T follicular helper cell (primary cell): ENCODE results near the gene CHST7.
"Not testable (repeated sequence)": the region's sequence is repeated elsewhere in the genome, so short reads cannot be mapped to it uniquely, and the experiment has no call there.

Experiments used
- DNase-seq: peaks from one replicate; pipeline ENCODE4 v3.0.0-alpha.2; 2020; ENCODE audit warnings: low read depth
- total RNA-seq, 2 experiments: gene quantifications; one replicate each; lab custom pipeline; 2026; lab: John Stamatoyannopoulos, UW

Gene CHST7
- 8.6 to 14.3 reads per million in 2 experiments for total RNA-seq

DNA sequence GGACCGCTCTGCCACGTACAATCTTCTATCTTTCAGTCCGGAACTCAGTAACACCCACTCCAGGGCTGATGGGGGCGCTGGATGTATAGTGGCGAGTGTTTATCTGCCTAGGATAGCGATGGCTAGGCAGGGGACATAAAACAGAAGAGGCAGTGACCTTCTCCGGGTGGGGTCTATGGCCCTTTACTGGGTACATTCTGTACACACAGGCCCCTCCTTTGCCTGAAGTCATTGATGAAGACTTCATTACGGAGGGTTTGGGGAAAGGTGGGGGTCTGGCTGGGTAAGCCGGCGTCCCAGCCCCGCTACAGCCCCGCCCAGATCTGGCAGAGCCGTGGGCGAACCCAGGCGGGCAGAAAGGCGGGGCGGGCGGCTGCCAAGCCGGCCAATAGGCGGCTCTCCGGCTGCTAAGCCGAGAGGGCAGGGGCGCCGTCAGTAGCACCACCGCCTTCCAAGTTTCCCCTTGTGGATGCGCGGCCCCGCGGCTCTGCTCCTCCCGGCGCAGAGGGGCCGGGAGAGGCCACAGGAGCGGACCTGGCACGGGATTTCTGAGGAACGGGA, at the start of gene CHST7:
CHST7 (plus strand) TSS at position 435 of the 561 bp plus-strand sequence. CDS start 167 bp downstream, outside the sequence.
- peak; percentile 44 for DNase-seq

DNA sequence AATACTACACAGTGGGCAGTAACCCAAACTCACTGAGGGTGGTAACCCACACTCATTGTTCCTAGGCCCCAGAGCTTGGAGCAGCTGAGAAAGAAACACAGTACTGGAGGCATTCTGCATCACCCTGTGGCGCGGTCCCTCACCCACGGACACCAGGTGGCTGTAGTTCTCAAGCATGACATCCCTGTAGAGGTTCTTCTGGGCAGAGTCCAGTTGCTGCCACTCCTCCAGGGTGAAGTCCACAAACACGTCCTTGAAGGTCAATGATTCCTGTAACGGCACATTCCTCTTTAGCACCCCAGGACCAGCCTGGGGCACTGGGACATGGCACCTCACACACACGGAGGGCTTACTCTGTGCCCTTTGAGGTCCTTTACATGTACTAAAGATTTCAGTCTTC, 44.9 kb upstream of the CHST7 start:
- not testable (repeated sequence) for DNase-seq

DNA sequence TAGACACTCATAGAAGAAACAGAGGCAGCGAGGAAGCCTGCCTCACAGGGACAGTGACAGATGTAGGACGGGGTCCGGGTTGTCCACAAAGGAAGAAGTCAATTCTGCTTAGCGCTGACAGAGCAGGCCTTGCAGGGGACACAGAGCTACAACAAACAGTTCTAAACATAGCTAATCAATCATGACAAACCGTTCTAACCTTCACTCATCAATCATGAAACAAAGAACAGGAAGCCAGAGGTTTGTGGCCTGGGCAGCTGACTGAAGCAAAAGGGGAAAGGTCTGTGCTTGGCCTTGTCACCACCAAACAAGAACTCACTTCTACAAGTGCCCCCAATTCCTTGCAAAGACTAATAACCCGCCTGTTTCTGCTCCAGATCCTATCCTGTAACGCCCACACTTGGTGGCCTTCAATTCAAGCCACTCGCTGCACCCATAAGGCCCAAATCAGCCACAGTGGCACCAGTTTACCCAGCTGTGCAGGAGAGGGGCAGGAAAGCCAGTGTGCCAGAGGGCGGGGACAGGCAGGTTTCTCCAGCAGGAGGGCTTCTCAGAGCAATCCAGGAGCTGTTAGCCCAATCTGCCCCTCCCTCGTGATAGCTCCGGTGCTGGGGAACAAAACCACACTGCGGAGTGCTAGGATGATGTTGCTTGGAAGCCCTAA, 43.7 kb upstream of the CHST7 start:
- DNase-seq = not testable (repeated sequence)

DNA sequence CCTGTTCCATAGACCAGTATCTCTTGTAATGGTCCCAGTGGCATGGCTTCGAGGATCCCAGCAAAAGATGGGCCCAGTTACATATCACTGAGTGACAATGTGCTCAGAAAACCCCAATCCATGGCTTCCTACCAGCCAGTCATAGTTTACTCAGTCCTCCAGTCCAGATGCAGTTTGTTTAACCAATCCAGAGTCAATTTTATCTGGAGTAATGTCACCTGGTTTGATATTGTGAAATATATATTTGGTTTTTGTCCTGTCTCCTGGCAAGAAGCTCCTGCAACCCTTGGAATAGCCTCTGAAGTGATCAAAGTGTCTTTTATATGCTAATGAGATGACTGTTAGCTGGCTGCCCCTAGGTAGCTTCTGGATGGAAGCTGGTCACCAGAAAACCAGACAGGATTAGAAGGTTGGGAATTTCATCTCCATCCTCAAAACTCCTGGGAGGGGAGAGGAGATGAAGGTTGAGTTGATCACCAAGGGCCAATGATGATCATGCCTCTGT, 43.1 kb upstream of the CHST7 start:
- not testable (repeated sequence) for DNase-seq

DNA sequence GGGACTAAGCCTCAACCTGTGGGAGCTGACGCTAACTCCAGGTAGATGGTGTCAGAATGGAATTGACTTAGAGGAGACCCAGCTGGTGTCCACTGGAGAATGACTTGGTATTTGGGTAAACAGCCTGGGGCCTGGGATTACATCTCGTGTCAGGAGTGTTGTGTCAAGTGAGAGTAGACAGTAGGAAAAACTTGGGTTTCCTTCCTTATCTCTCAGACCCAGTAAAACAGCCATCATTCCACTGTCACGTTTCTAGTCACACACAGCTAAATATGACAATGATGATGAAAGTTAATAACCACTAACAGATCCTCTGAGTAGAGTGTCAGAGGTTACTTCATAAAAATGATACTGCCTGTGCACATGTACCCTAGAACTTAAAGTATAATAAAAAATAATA, 42.1 kb upstream of the CHST7 start:
- DNase-seq = no peak

DNA sequence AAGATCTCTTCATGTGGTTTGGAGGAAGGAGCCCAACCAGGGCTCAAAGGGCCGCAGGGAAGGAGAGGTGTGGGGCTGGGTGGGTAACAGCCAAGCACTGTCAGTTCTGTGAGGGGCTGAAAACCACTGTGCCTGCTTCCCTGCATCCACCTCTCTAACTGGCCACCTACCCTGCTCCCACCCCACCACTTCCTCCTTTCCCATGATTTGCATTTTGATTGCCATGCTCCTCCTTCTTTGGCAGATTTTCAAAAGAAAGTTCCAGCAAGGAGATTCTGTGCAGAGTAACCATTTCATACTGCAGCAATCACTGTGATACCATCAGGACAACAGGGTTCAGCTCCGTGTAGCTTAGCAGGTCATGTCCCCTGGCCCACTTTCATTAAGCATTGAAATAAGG, 30.1 kb upstream of the CHST7 start:
- DNase-seq = no peak

DNA sequence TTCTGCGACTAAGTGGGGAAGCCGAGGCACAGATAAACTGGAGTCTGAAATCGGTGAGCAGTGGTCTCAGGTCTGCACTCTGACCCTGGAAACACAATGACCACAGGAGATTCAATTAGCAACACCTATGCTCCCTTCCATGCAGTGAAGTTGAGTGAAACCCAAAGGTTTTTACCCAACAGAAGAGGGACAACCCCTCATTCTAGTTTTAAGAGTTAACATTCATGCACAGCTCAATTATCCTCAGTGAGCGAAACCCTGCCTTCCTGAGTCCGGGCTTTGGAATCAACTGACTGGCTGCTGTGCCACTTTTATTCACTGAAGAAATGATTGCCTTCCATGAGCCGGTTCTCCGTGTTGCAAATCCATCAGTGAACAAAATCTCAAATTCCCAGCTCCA, 29.0 kb upstream of the CHST7 start:
- not testable (repeated sequence) for DNase-seq

- peak; percentile 89 for DNase-seq
Measured at GRCh38 chrX:46545111-46546005, 28.2 kb upstream of the CHST7 start, which contains the start of gene ZNF674. Gene ZNF674 (minus strand): TSS chrX:46545421. CDS start chrX:46542087, 3,334 bp downstream.

DNA sequence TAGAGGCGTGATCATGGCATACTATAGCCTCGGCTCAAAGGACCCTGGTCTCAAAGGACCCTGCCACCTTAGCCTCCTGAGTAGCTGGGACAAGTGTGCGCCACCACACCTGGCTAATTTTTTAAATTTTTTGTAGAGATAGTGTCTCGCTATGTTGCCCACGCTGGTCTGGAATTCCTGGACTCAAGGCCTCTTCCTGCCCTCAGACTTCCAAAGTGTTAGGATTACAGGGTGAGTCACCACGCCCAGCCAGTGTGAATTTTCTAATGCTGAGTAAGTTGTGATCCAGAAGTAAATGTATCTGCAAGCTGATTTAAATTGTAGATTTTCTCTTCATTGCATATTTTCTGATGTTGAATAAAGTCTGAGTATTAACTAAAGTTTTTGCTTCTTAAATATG, 25.7 kb upstream of the CHST7 start:
- no peak for DNase-seq

DNA sequence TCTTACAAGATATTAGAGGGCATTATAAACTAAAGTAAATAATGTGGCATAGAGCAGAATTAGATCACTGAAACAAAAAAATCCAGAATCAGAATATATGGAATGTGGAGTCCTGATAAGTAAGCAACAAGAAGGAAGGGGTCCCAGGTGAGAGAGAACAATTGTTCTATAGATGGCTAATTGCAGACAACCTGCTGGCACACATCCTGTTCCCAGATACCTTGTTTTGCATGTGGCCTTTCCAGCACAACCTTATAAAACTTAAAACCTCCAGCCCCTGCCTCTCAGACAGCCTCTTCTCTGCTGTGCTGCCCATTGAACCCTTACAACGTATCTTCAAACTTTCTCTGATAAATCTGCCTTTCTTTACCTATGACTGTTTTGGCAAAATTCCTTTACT, 23.7 kb upstream of the CHST7 start:
- no peak for DNase-seq

DNA sequence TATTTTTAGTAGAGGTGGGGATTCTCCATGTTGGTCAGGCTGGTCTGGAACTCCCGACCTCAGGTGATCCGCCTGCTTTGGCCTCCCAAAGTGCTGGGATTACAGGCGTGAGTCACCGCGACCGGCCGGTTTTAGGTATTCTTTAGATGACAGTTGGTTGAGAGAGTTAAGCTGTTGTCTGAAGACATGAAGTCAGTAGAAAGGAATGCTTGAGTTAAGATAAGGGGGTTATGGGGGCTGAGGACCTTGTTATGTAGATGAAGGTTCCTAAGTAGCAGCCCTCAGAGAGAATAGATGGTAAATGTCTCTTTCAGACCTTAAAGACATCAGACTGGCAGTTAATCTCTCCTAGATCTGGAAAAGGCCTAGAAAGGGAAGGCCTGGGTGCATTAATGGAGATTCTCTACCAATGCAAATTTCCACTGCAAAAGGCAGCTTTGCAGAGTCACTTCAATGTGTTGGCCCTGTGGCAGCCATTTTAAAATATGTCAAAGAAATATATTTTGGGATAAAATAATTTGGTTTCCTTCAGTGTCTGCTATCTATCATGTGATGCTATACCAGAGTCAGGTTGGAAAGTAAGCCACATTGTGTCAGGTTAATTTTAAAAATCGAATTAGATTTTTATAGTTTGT, 22.0 kb upstream of the CHST7 start:
- no peak for DNase-seq

DNA sequence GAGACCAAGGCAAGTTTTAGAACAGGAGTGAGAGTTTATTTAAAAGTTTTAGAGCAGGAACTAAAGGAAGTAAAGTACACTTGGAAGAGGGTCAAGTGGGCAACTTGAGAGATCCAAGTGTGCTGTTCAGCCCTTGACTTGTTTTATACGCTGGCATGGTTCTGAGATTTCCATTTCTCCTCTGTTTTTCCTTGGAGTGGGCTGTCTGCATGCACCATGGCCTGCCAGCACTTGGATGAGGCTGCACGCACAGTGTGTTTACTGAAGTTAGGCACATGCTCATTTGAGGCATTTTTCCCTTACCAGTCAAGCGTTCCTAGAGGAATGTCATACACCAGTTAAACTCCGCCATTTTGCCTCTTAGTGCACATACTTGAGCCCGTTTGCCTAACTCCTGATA, 19.6 kb upstream of the CHST7 start:
- DNase-seq = no peak

DNA sequence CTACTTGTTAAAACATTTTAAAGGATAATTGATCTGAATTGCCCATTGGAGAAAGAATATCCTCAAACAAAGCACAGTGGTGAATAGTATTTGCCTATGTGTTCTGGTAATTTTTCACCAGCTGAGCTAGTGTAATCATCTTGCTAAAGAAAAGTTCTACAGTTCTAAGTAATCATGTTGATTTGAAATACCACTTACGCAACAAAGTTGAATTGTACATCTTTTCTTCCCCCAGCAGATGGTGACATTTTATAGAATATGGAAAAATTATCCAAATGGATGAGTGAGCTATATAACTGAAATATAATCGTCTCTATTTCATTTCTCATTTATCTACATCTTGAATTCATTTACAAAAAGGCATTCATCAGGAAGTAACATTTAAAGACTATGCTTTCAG, 18.6 kb upstream of the CHST7 start:
- no peak for DNase-seq

DNA sequence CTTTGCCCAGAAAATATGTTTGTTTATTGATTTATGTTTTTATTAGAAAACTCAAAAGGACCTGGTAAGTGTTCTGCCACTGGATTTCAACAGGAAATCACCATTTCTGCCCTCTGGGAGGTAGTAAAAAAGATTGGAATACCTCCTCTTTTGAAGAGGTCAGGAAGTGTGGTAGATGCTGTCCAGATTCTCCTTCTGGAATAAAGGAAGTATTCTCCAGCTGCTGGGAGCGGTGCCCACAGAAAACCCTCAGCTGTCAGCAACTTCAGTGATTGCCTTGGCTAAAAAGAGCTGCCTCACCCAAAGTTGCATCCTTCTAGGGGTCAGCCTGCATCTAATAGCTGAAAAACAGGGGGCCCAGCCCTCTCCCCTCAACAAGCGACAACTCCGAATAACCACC, 14.5 kb upstream of the CHST7 start:
- no peak for DNase-seq

DNA sequence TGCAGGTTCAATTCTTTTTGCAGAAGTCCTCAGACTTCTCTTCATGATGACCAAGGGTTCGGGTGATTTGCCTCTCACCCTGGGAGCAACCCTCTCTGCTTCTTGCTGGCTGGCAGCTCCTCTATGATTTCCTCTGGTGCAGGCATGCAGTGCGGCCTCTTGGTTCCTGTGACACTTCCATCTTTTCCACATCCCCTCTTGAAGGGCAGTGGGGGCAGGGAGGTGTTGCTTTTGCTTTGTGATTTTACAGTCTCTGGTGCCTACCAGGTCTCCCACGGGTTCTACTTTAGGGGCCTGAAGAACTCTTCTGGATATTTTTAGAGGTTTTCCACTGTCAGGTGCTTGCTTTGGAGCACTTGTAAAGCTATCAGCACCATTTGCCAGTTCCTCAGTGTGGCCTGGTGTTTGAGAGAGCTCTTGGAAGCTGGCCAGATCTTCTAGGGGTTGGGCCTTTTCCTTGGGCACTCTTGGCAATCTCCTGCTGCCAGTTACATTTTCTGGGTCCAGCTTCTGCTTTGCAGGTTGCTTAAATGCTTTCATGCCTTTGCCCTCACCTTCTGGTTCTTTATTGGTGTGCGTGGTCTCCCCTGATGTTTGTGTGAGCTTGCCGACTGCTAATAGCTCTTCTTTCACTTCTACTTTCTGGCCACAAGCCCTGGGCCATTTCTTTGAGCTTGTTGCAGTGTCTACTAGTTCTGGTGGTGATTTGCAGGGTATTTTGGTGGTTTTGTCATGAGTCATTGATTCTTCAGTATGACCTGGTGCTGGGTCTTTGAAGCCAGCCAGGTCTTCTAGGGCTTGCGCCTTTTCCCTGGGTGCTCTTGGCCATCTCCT, 11.5 kb upstream of the CHST7 start:
- DNase-seq = no peak

DNA sequence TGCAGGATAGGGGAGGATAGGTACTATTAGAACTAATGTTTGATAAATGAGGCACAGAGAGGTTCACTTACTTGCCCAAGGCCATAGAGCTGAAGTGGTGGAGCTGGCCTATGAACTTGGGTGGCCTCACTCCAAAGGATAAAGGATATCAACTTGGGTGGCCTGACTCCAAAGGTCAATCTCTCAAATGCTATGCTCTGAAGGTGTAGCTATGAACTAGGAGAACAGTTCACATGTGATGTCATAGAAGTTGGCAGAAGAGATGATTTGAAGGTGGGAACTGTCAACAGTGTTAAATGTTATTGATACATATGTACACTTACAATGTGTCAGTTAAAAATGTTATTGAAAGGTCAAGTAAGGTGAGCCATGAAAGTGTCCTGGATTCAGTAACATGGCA, 6.2 kb upstream of the CHST7 start:
- no peak for DNase-seq

DNA sequence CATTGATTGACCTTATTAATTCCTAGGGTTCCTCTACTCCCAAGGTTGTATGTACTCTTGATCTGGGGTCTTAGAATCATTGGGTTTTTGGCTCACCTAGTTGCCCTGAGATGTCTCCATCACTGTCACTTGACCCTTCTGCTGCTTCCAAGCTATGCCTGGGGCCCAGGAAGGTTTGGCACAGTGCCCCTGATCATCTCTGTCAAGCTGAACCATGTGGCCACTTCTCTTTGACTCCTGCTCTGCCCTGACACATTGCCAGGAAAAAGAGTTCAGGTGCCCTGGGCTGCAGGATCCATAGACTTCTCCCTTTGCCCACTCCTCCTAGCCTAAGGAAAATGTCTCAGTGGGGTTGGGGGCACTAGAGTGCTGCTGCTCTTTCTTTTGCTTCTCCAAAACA, 3.9 kb upstream of the CHST7 start:
- DNase-seq = no peak

GRCh38 chrX:46571423-46572339, 1.9 kb upstream of the CHST7 start:
- DNase-seq = no peak

DNA sequence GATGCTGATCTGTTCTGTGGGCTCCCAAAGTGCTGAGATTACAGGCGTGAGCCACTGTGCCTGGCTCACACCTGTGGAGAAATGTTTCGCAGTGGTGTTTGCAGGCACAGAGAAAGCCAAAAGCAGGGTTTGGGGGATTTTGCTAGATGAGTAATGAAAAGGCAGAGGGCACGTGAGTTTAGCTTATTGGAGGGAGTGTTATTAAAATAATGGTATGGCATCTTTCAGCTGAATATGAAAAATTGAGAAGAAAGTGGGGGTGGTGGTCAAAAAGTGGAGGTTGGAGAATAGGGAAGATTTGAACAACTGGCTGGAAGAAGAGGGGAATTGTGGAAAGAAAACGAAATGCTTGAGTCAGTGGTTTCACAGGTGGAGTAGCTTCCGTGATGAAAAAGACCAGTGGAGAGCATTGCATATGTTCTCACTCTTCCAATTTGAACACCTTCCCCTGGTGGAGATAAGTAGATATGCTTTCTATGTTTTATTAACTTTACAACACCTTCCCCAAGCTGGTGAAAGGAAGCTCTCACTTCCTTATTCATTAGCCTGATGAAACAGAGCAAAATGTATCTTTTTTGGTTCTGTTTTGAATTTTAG, 1.1 kb upstream of the CHST7 start:
- no peak for DNase-seq
